Muscle of back (tissue), 11 donors: ENCODE results near the gene KLHL22. TPM values are rescaled to one million over a fixed set of nuclear protein-coding genes. Genes with fewer than 3 reads are reported as not detected.
A peak's percentile ranks its signal among the peaks of the same experiment; 100 is the strongest.
"Not testable (repeated sequence)": the region's sequence is repeated elsewhere in the genome, so short reads cannot be mapped to it uniquely, and the experiment has no call there.

ENCODE experiments used
- DNase-seq, 3 donors: peaks; one replicate each; pipeline versions ENCODE4 v3.0.0 to v3.0.0-alpha.2; 2013
- polyA plus RNA-seq, 10 donors: library from polyadenylated mRNA; unstranded; fragments of 120-200 nt; gene quantifications; one replicate each; pipeline ENCODE4 v1.2.1, GENCODE V29; 2013; ENCODE audit not compliant: insufficient read length in 10 of 10

The KLHL22 gene
- polyA plus RNA-seq, 10 donors: 27.6 to 38.3 (median 31.8) TPM

DNA sequence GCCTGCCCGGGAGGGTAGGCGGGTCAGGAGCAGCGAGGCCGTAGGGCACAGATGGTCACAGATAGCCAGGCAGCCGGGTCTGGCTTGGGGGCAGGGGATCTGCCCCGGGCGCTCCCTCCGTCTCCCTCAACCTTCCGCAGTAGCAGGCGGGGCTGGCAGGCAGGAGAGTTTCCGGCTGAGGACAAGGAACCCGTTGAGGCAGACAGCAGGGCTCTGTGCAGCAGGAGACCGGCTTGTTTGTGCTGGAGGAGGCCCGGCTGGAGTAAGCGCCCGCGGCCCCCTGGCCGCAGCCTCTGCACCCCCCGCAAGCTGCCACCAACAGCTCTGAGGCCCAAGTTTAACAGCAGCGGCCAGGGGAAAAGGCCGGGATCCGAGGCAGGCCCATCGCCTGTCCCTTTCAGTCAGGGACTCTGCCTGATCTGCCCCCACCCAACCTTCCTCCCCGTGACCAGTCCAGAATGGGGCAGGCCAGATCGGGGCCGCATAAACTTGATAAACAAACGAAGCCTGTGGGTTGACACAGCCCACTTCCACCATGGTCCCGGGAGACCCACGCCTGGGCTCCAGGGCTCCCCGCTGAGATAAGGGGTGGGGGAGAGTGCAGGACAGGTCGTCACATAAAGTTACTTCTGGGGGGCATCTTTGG, 71.6 kb downstream of the KLHL22 start:
- DNase-seq: peak in 1 of 3 donors; percentile 76

DNA sequence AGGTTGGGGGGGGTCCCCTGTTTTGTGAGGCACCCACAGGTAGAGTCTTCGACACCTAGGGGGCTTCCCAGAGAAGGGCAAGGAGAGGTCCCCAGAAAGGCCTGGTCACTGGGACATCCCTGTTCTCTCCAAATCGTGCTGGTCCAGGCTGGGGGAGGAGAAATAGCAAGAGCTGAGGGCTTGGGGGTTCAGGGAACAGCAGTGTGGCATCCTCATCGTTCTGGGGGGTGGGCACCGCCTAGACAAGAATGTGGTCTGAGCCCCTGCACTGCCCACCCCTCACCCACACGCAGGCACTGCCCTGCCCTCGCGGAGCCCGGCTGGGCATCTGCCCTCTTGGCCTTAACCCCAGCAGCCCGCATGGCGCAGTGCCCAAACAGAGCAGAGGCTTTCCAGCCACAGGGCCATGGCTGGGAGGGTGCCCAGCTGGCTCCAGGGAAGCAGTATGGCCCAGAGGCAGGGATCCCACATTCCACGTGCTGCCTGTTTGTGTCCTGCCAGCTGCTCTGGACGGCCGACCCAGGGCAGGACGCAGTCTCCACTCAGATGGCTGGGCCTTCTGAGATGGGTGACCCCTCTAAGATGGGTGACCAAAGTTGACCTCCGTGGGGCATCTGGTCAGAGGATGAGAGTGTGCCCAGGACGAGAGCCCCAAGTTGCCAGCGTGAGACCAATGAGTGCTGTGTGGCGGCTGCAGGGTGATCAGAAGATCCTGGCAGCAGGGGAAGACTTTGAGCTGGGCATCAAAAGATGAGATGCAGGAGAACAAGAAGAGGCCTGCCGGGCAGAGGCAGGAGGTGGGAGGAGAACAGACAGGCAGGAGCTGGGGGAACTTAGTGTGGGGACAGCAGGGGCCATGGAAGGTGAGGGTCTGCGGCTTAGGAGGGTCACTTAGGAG, 72.3 kb downstream of the KLHL22 start:
- peak in 2 of 3 donors; percentile 61 to 62 for DNase-seq

- DNase-seq: peak; percentile 76 to 91 (median 82)
These were observed 73.2 kb downstream of the KLHL22 start for GRCh38 chr22:20422271-20423007.

- no peak for DNase-seq
These were observed 74.1 kb downstream of the KLHL22 start for GRCh38 chr22:20421507-20421874.

DNA sequence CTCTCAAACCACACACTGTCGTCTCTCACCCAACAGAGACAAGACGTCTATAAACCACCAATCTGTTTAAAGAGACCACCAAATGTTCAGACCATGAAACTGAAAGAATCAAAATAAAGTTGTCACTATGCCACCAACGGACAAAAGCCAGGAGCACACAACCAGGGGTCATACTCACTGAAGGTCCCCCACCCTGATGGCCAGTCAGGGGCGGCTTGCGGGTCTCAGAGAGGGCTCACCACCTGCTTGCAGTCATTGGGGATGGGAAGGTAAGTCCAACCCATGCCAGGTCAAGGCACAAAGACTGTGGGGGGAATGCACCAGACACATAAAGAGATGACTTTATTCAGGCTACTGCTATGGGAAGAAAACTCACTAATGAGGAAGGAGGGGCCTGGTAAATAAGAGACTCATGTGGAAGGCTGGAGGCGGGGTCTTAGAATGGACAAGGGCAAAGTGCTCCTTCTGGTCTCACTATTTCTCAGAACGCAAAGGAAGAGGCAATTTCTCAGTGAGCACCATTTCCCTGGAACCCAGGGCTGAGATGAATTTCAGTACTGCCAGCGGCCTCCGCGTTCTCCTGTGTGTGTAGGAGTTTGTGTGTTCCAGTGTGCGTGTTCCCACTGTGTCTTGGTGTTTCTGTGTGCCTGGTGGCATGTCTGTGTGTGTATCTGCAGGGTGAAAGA, 75.3 kb downstream of the KLHL22 start:
- DNase-seq: no peak

- DNase-seq: no peak
These were observed 76.0 kb downstream of the KLHL22 start for GRCh38 chr22:20419664-20419951.

GRCh38 chr22:20418211-20418788, 77.3 kb downstream of the KLHL22 start:
- peak; percentile 78 to 93 (median 87) for DNase-seq

DNA sequence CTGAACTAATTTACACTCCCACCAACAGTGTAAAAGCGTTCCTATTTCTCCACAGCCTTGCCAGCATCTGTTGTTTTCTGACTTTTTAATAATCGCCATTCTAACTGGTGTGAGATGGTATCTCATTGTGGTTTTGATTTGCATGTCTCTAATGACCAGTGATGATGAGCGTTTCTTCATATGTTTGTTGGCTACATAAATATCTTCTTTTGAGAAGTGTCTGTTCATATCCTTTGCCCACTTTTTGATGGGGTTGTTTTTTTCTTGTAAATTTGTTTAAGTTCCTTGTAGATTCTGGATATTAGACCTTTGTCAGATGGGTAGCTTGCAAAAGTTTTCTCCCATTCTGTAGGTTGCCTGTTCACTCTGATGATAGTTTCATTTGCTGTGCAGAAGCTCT, 79.9 kb downstream of the KLHL22 start:
- not testable (repeated sequence) for DNase-seq

GRCh38 chr22:20415241-20415640, 80.4 kb downstream of the KLHL22 start:
- DNase-seq: not testable (repeated sequence)

DNA sequence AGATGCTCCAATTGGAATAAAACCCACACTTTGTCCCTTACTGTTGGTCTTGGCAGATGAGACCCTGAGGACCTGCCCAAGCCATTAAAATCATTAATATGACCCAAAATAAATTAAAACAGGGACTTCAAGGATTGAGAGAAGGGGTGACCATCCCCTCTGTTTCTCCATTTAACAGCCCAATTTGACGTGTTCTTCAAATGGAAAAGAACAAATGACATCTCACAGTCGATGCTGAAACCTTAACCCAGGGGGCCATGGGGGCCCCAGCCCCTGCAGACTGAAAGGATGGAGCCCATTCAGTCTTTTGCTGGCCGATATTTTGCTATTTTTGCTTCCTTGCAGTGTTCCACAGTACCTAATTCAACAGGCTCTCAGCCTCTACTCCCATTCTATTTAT, 81.1 kb downstream of the KLHL22 start:
- DNase-seq: no peak

DNA sequence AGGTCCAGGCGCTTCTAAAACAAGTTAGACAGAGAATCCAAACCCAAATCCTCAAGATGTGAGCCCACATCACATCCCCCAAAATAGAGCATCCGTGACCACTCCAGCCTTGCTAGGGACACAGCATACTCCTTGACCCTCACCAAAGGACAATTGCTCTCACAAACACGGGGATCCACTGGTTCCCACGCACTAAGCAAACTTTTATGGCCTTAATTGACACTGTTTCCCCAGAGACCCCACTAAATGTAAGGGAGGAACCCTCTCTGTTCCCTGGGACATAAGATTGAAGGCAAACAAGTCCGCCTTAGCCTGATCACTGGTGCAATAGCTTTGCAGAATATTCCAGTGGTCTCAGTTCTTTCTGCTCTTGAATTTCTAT, 81.5 kb downstream of the KLHL22 start:
- DNase-seq: no peak

GRCh38 chr22:20413217-20414058, 82.2 kb downstream of the KLHL22 start:
- DNase-seq: no peak

- no peak for DNase-seq
These were observed 83.0 kb downstream of the KLHL22 start for GRCh38 chr22:20412474-20413216.

DNA sequence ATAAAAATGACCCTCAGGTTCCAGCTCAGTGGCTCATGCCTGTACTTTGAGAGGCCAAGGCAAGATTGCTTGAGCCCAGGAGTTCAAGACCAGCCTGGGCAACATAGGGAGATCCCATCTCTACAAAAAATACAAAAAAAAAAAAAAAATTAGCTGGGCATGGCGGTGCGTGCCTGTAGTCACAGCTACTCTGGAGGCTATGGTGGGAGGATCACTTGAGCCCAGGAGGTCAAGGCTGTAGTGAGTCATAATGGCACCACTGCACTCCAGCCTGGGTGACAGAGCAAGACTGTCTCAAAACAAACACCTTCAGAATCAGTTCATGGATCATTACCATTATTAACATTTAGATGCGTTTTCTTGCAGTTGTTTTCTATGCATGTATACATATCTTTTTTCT, 86.2 kb downstream of the KLHL22 start:
- DNase-seq: not testable (repeated sequence)

DNA sequence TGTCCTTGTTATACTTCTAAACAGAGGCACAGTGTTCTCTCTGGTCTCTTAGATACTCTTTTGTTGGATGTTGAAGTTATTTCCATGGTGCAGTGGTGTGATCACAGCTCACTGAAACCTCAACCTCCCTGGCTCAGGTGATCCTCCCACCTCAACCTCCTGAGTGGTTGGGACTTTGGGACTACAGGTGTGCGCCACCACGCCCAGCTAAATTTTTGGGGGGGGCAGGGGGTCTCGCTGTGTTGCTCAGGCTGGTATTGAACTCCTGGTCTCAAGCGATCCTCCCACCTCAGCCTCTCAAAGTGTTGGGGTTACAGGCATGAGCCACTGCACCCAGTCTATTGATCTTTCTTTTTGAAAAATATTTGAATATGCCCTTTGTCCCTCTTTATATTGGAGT, 86.7 kb downstream of the KLHL22 start:
- DNase-seq: no peak

- DNase-seq: no peak
These were observed 87.8 kb downstream of the KLHL22 start for GRCh38 chr22:20407829-20408228.

DNA sequence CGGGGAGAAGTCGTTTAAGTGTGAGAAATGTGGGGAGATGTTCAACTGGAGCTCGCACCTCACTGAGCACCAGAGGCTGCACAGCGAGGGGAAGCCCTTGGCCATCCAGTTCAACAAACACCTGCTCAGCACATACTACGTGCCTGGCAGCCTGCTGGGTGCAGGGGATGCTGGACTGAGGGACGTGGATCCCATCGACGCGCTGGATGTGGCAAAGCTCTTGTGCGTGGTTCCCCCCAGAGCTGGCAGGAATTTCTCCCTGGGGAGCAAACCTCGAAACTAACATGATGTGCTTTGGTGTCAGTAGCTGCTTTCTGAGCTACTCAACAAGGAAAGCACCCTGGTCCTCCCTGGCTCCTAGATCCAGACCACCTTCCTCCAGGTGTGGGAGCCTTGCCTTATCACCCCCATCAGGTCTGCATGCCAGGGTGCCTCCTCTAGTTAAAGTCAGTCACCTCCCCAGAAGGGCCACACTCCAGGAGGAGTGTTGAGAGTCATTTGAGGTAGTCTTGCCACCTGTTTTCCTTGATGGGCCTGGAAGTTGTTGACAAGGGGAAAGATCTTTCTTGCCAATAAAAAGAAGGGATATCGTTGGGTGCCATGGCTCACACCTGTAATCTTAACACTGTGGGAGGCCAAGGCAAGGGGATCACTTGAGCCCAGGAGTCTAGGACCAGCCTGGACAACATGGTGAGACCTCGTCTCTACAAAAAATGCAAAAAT, 88.7 kb downstream of the KLHL22 start:
- DNase-seq: no peak

- no peak for DNase-seq
These were observed 89.5 kb downstream of the KLHL22 start for GRCh38 chr22:20405931-20406685.
